NOMO-1 treated with DMSO at 0.1 percent for 48 hours (cell line): ENCODE results near the gene SMIM27.
"Not testable (repeated sequence)": the region's sequence is repeated elsewhere in the genome, so short reads cannot be mapped to it uniquely, and the experiment has no call there.

Experiments
- DNase-seq: peaks from one replicate; lab custom pipeline; 2025; ENCODE audit not compliant: unreplicated experiment; lab: John Stamatoyannopoulos, UW

Gene SMIM27

DNA sequence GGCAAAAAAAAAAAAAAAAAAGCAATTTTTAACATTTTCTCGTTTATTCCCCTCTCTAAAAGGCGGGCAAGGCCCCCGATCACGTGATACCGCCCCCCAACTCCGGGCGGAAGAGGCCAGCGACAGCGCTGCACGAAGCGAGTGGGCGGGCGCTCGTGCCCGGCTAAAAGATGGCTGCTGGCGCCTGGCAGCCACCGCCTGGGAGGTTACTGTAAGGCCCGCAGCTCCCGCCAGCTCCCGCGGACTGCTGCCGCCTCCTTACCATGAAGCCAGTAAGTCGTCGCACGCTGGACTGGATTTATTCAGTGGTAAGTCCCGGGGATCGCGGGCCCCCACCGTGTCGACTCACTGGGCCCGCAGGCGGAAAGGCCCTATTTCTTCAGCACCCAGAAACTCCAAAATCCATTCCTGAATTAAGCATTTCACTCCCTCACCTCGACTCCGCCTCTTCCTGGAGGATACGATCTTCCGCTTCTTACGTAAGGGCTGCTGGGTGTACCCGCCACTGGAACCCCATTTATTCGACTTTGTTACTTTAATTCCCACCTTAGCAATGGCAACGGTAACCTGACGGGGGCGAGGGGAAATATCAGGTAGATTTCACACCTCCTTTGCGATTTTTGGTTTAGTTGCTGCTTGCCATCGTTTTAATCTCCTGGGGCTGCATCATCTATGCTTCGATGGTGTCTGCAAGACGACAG is at the start of gene SMIM27, which contains the start of gene TOPORS:
Gene SMIM27, plus strand, starts transcription at position 156 of the 701 bp plus-strand sequence. Its CDS starts 108 bp downstream, at position 264.
Gene TOPORS, minus strand, starts transcription at position 415 of the 701 bp plus-strand sequence. Its CDS starts 150 bp downstream, at position 265.
- peak; percentile 86 for DNase-seq

- no peak for DNase-seq
Observed at GRCh38 chr9:32502464-32502863, 49.7 kb upstream of the SMIM27 start.

DNA sequence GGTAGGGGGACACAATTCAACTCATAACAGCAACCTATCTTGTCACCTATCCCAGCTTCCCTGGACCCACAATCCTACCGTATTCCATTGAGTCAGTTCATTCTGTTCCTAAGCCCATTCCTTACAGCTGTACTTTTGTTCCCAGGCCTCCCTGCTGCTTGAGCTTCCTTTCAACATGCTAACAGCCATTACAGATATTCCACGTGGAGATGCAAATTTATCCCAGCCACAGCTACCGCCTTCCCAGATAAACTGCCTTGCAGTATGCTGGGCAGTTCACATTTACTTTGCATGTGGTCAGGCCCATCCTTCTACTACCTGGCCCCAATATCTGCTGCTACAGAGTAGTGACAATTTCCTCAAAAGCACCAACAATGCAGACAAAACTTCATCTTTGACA is 49.1 kb upstream of the SMIM27 start:
- no peak for DNase-seq

DNA sequence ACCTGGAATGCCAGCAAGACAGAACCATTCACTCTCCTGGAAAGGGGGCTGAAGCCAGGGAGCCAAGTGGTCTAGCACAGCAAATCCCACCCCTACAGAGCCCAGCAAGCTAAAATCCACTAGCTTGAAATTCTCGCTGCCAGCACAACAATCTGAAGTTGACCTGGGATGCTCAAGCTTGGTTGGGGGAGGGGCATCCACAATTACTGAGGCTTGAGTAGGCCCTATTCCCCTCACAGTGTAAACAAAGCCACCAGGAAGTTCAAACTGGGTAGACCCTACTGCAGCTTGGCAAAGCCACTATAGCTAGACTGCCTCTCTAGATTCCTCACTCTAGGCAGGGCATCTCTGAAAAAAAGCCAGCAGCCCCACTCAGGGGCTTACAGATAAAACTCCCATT is 43.4 kb upstream of the SMIM27 start:
- no peak for DNase-seq

DNA sequence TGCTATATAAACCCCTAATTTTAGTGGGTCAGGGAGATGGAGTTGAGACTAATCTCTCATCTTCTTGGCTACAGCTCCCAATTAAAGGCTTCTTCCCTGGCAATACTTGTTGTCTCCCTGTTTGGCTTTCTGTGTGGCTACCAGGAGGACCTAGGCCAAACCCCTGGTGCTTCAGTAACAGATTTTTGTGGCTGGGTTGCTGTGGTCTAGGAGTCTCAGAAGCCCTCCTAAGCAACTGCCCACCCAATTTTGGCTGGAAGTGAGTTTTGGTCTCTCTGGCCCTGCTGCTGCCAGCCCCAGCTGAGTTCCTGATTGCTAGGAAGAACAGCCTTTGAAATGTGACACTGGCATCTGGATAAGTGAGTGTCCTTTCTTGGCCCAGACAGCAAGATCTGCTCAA is 35.9 kb upstream of the SMIM27 start:
- DNase-seq = no peak

GRCh38 chr9:32518276-32518675 is 33.9 kb upstream of the SMIM27 start:
- no peak for DNase-seq

- no peak for DNase-seq
Observed at GRCh38 chr9:32523910-32524309, 28.2 kb upstream of the SMIM27 start.

DNA sequence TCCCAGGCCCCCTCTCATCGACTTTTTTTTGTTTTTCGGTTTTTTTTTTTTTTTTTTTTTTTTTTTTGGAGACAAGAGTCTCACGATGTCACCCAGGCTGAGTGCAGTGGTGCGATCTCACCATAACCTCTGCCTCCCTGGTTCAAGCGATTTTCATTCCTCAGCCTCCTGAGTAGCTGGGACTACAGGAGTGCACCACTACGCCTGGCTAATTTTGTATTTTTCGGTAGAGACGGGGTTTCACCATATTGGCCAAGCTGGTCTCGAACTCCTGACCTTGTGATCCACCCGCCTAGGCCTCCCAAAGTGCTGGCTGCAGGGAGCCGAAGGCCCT is 27.6 kb upstream of the SMIM27 start:
- DNase-seq = not testable (repeated sequence)

GRCh38 chr9:32524892-32525708 is 27.0 kb upstream of the SMIM27 start:
- peak; percentile 46 for DNase-seq

DNA sequence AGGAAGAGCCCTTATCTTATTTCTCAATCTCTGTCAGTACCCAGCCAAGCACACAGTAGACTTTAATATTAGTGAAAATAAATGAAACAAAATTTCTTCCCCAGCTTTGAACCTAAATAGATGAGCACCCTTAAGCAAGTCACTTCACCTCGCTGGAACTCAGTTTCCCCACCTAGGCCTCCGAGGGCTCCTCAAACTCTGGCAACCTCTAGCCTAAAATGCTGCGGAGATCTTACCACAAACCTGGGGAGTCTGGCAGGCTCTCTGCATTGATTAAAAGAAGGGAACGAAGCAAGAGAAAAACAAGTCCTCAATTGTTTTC is 26.5 kb upstream of the SMIM27 start:
- DNase-seq = peak; percentile 43

DNA sequence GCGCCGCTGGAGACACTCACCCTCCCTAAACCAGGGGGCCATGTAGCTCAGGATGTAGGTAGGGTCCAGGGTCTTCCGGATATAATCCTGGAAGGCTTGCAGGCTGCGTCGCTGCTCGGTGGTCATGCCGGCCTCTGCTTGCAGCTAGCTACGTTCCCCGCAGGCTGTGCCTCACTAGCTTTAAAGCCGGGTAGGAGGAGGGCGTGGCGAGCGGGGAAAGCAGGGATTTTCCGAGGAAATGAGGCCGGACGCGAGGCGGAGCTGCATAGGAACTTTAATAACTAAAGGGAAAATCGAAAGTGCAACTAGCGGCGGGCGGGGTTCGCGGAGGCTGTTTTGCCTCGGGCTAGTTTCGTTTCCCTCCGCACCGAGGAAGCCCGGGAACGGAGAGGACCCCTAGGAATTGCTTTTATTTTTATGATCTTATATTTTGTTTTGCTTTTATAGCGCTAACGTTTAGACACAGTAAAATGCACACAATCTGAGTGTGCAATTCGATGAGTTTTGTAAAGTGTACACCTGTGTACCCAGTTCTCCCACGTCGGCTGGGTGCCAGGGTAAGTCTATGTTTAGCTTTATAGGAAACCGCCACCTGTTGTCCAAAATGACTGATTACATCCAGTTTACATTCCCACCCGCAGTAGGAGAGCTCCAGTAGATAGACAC is 26.0 kb upstream of the SMIM27 start, which contains the start of gene RIGI:
Gene RIGI, minus strand, starts transcription at position 156 of the 666 bp plus-strand sequence. Its CDS starts 30 bp downstream, at position 126.
- DNase-seq = peak; percentile 69

GRCh38 chr9:32526707-32527048 is 25.4 kb upstream of the SMIM27 start:
- DNase-seq = no peak

- DNase-seq = no peak
Observed at GRCh38 chr9:32533336-32533735, 18.8 kb upstream of the SMIM27 start.

DNA sequence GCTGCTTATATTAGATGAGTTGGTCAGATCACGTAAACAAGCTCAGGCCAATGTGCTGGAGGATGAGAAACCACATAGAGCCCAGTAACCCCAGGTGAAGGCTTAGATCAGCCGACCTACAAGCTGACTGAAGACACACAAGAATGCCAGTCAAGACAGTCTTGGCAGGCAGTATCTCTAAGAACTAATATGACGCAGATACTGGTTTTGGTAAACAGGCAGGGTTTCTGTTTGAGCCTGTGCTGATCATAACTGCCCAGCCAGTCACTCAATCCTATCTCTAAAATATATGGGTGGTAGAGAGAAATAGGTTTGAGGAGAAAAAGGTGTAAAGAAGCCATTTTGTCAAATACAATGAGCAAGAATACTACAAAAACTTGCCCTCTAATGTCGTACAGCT is 18.3 kb upstream of the SMIM27 start:
- no peak for DNase-seq

- DNase-seq = no peak
Observed at GRCh38 chr9:32543047-32543446, 9.1 kb upstream of the SMIM27 start.

DNA sequence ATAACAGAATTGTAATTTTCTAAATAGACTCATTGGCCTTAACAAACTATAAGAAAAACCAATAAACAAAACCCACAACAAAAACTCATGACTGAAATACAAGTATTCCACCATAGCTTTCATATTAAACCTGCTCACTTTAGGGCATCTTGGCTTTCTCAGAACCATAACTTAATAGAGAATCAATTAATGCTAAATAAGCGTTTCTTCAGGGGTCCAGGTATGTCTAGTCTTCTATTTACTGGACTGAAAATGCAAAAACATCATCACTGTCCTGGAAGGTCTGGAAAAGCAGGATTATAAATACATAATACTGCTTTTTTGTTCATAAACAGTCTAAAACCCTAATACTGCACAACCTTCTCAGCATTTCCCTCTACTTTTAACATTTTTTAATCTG is 6.2 kb upstream of the SMIM27 start:
- no peak for DNase-seq

DNA sequence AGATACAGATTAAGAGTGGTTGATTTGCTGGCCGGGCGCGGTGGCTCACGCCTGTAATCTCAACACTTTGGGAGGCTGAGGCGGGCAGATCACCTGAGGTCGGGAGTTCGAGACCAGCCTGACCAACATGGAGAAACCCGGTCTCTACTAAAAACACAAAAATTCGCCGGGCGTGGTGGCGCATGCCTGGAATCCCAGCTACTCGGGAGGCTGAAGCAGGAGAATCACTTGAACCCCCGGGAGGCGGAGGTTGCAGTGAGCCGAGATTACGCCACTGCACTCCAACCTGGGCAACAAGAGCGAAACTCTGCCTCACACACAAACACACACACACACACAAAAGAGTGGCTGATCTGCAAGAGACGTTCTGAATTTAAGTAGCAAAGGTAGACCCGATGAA is 3.9 kb upstream of the SMIM27 start:
- DNase-seq = not testable (repeated sequence)

- no peak for DNase-seq
Observed at GRCh38 chr9:32550150-32550561, 2.0 kb upstream of the SMIM27 start.

GRCh38 chr9:32550562-32551275 is 1.4 kb upstream of the SMIM27 start:
- peak; percentile 72 for DNase-seq

- DNase-seq = peak; percentile 43
Observed at GRCh38 chr9:32551276-32552051, 663 bp upstream of the SMIM27 start.
